ENCODE measurements around the gene KCNIP3.

Gene KCNIP3

DNA sequence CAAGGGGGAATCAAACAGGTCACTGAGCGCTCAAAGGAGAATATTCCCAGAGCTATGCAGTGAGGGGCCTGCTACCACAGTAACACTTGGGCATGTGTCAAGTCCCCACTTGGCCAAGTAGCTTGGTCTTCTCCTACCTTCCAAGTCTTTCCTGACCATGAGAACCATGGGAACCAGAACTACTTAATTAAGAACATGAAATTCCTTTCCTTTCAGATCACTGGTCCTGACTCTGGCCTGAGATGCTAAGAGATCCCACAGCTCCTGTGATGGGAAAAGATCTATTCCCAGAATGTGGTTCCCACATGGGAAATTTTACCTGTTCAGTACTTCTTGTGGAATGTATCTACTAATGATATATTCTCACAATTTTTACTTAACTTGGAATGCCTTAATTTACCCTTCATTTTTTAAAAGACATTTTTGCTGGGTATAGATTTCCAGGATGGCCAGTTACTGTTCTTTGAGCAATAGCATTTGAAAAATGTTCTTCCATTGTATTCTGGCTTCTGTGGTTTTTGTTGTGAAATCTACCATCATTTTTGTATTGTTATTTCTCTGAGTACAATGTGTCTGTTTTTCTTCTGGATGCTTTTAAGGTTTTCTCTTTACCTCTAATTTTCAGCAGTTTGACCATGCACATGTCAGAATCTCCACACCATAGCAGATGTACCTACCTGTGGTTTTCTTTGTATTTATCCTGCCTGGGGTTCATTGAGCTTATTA is 37.9 kb downstream of the KCNIP3 start:
- no peak overlapping the region for H3K4me3 ChIP-seq (ENCODE audit: low read depth, low read length)
- TF ChIP-seq, protein P1, sequence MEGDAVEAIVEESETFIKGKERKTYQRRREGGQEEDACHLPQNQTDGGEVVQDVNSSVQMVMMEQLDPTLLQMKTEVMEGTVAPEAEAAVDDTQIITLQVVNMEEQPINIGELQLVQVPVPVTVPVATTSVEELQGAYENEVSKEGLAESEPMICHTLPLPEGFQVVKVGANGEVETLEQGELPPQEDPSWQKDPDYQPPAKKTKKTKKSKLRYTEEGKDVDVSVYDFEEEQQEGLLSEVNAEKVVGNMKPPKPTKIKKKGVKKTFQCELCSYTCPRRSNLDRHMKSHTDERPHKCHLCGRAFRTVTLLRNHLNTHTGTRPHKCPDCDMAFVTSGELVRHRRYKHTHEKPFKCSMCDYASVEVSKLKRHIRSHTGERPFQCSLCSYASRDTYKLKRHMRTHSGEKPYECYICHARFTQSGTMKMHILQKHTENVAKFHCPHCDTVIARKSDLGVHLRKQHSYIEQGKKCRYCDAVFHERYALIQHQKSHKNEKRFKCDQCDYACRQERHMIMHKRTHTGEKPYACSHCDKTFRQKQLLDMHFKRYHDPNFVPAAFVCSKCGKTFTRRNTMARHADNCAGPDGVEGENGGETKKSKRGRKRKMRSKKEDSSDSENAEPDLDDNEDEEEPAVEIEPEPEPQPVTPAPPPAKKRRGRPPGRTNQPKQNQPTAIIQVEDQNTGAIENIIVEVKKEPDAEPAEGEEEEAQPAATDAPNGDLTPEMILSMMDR (IDR thresholded peaks at IDR 0.05; ENCODE audit: low read depth, low read length) = no peak

DNA sequence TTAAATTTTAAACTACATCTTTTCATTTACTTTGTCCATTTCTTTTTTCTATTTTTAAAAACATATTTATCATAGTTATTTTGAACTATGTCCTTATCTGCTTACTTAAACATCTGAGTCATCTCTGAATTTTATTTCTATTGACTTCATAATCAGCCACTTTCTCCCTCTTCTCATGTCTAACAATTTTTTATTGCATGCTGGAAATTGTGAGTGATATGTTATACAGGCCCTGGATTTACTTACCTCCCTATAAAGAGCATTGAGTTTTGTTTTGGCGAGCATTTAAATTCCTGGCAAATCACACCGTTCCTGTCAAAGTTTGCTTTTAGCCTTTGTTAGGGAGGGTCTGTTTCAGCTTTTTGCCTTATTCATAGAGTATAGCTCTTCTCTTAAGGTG is 39.3 kb downstream of the KCNIP3 start:
- no peak overlapping the region for H3K4me3 ChIP-seq (ENCODE audit: low read depth, low read length)
- TF ChIP-seq, protein P1 (IDR thresholded peaks at IDR 0.05; ENCODE audit: low read depth, low read length) = no peak

DNA sequence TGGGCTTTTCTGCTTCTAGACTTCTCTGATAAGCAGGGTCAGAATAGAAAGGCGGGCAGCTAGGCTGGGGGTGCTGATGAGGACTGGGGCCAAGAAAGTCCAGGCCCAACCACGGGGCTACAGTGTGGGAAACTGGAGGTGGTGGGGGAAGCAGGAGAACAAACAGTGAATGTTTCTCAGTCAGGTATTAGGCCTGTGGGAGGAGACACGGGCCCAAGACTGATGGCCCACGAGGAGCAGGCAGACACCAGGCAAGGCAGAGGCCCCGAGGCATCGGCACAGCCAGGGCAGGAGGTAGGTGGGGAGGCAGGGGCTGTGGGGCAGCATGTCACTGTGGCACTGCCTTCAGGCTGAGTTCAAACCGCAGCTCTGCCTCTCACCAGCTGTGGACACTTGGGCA is 40.7 kb downstream of the KCNIP3 start:
- H3K4me3 ChIP-seq (ENCODE audit: low read depth, low read length) = no peak overlapping the region
- TF ChIP-seq, protein P1 (IDR thresholded peaks at IDR 0.05; ENCODE audit: low read depth, low read length) = no peak

DNA sequence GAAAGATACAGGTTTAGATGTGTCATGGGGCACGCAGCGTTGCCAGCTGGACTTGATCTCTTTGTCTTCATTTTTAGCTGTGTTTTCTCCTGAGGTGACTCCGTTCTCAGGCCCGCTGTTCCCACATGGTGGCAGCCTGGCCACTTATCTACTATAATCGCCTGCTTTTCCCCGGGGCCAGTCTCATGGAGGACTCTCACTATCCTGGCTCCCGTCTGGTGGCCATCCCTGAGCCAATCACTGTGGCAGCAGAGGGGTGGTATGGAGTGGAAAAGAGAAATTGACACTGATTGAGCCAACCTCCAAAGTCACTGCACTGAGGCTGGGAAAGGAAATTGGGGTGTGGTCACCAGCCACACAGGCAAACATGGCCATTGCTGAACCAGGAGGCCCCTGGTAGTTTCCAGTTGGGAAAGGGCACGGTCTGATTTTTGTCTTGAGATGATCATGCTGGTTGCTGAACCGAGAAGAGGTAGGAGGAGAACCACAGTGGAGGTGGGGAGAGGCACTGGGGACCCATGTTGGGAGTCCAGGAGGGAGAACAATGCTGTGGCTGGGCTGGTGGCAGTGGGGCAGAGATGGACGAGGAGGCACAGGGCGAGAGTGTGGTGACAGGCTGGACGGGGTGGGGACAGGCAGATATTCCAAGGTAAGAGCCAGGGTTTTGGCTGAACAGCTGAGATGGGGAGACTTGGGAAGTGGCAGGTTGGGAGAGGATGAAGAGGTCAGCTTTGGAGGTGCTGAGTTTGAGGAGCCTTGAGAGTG is 45.6 kb downstream of the KCNIP3 start:
- TF ChIP-seq, protein P1 (IDR thresholded peaks at IDR 0.05; ENCODE audit: low read depth, low read length) = no peak
- H3K4me3 ChIP-seq (ENCODE audit: low read depth, low read length) = no peak overlapping the region

DNA sequence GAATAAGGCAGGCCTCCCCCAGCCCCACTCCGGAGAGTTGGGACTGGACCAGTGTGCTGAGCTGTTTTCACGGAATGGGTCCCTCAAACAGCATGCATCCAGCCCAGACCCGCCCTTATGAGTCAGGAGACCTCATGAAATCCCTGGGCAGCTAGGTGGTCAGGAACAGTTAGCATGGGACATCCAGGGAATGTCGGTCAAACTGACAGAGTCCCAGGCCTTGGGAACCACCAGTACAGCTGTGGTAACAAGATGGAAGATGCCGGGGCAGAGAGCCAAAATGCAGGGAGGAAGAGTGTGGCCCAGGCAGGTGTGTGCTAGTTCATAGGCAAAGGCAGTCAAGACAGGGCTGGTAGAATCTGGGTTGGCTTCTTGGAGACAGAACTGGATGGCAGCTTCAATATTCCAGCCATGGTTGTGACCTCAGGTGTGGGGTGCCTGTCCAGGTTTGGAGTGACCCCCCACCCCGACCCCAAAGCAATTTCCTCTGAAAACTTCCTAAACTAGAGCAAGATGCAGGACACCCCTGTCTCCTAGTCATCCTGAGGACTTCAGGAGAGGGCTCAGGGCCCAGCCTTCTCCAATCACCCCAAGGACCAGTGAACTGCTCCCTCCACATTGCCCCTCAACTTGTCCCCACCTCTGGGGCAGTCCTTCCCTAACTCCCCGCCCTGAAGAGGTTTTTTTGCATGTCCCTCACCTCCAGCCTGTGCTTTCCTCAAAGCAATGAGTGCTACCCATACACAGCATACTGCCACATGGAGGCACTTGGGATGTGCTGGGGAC is 46.5 kb downstream of the KCNIP3 start:
- no peak overlapping the region for H3K4me3 ChIP-seq (ENCODE audit: low read depth, low read length)
- TF ChIP-seq, protein P1 (IDR thresholded peaks at IDR 0.05; ENCODE audit: low read depth, low read length) = no peak

DNA sequence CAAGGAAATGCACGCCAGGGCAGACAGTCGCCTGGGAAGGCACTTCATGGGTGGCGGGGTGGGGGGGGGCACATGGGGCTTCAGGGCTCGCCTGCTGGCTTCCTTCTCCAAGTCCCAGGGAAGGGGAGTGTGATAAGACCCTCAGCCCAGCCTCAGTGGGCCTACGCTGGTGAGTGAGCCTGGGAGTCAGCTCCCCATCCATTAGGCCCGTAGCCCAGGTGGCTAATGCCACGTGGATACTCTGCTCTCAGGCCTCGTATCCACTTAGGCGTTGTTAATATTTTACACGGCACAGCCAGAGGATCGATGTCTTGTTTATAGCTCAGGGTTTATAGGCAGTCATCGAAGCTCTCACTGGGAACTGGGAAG is 47.1 kb downstream of the KCNIP3 start:
- TF ChIP-seq, protein P1 (IDR thresholded peaks at IDR 0.05; ENCODE audit: low read depth, low read length) = no peak
- H3K4me3 ChIP-seq (ENCODE audit: low read depth, low read length) = no peak overlapping the region

Data from WI38 (cell line).